HG02970 (cell line): ENCODE data around the gene STX7.

Source experiments
- ATAC-seq: cut with Tn5 transposase; IDR thresholded peaks from one replicate; pipeline ENCODE4 v1.9.1; 2021; ENCODE audit warnings: mild to moderate bottlenecking, moderate library complexity, moderate number of reproducible peaks; ENCODE audit not compliant: unreplicated experiment, low FRiP score

Gene STX7

GRCh38 chr6:132479131-132479530, 33.8 kb downstream of the STX7 start:
- no peak for ATAC-seq

GRCh38 chr6:132478674-132479073, 34.2 kb downstream of the STX7 start:
- no peak for ATAC-seq

DNA sequence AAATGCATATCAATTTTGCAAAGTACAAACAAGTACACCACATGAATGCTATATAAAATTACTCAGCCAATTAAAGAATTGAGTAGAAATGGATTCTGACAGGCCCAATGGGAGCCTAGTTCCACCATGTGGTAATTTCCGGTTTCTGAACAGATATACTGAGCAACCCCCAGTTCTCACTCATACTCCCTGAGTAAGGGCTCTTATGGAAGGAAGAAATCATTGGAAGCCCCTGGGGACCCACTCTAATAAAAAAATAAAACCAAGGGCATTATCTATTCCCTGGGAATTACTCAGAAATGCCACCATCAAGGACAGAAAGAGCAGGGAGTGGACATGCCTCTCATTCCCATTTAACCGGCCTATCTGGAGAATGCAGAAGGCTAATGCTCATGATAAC, 34.6 kb downstream of the STX7 start:
- ATAC-seq = no peak

GRCh38 chr6:132476688-132477087, 36.2 kb downstream of the STX7 start:
- ATAC-seq = no peak

DNA sequence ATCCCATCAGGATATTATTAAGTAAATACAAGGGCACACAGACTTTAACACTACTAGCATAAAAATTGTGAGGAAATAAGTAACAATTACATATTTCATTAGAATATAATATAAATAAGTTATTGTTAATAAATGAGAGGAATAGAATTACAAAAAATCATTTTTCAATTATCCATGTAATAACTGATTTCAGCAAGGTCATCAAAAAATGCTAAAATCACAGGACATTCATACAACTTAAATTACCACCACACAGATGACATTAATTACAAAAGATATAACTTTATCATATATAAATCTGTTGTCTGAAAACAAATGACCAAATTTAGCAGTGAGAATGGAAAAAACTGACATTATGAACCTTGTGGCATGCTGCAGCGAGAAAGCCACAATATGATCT, 37.0 kb downstream of the STX7 start:
- ATAC-seq = no peak

DNA sequence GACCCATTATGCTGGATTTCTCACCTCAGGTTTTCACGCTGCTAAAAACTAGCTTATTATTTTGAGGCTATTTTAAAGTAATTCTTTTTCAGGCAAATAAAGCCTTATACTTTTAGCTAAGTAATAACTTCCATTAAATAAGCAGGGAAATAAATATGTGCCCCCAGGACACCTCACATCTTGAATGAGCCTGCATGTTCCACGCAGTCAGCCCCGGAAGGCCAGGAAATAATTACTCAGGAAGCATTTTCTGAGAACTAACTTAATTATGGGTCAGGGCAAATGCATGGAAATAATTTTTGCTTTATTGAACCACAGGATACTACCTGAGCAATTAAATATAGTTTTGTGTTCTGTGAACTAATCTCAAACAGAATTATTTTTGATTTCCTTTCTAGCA, 41.1 kb downstream of the STX7 start:
- ATAC-seq = no peak

DNA sequence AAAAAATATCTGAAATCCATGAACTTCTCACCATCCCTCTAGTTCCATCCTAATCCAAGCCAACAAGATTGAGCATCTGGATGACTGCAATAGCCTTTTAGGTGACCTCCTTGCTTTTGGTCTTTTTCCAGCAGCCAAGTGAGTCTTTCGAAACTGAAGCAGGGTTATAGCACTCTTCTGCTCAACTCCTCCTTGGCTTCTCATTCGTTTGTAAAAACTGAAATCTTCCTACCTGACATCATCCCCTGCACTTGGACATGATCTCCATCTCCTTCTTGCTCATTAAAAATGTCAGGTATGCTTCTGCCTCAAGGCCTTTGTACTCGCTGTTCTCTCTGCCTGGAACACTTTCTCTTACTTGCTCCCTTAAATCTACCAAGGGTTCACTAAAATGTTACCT, 46.0 kb downstream of the STX7 start:
- ATAC-seq = no peak

- ATAC-seq = no peak
Observed at GRCh38 chr6:132465530-132466485, 47.1 kb downstream of the STX7 start.

DNA sequence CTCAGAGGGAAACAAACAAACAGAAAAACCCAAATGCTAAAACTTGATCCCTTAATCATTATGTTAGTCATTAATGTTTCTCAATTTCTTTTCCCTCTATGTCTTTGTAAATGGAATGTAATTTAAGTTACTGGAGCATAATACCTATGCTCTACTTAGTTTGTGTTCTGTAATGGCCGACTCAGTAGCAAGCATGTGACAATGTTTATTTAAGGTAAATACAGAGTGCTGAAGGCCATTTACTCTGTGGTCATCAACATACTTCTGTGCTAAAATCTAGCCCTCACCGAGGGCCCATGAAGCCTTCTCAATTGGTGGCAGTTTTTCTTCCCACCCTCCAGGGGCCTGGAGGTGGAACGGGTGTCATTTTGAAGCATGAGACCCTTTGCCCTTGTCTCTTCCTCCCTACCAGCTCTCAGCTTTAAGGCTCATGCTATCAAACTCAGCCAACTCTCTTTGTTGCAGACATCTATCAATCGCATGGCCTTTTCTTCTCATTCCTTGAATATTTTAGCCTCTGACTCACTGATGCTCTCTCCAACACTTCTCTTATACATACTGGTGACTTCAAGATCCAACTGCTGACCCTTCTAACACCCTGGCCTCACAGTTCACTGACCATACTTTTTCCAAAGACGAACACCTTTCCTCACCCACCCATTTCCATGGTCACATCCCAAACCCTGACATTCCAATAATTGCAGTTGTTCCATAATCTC, 48.2 kb downstream of the STX7 start:
- no peak for ATAC-seq

- no peak for ATAC-seq
Observed at GRCh38 chr6:132461958-132462357, 51.0 kb downstream of the STX7 start.

GRCh38 chr6:132459605-132459952, 53.3 kb downstream of the STX7 start:
- ATAC-seq = no peak

DNA sequence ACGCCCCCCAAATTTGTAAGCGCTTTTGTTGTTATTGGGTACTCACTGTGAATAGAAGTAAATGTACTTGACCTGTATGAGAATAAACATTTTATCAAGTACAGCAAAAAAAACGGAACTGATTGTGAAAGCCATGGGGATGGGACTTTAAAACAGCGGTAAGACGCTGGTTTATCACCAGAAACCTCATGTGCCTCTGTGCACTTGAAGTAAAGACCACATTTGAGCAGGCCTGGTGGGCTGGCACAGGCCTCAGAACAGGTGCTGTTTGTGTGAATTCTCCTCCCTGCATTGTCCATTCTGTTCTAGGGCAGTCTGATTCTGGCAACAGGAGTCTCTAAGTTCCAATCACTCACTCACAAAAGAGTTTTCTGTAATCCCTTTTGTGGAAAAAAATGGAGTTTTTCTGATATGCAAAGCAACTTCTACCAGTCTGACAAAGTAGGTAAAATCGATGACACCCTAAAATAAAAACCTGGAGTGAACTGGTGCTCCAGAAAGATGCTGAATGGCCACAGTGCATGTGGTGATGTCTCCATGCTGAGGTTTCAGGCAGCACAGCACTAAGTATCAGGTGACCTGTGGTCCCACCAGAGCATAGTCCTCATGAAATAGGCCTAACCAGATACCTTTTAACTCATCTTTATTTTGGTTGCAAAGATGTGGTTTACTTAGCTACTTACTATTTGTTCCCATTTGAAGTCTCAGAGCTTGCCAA, 53.9 kb downstream of the STX7 start:
- no peak for ATAC-seq

- peak; percentile 63 for ATAC-seq
Observed at GRCh38 chr6:132456700-132457143, 56.2 kb downstream of the STX7 start.

- no peak for ATAC-seq
Observed at GRCh38 chr6:132446855-132447241, 66.1 kb downstream of the STX7 start.

GRCh38 chr6:132446141-132446854, 66.6 kb downstream of the STX7 start:
- ATAC-seq = no peak

GRCh38 chr6:132445201-132445951, 67.5 kb downstream of the STX7 start:
- ATAC-seq = no peak

DNA sequence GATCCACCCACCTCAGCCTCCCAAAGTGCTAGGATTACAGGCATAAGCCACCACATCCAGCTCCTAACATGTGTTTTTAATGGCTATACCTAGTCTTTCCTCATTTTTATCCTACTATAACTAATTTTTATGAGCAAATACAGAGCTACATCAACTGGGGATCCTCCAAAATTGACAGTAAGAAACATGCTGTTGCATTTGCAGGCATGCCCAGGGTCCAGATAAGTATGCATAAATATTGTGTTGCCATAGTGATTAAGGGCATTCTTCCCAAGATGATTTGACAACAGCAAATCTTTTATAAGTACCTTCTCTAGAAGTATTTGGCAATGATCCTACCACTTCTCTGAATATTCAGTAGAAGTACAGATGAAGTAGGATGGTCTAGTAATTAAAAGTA, 69.7 kb downstream of the STX7 start:
- no peak for ATAC-seq

GRCh38 chr6:132430110-132430509, 82.8 kb downstream of the STX7 start:
- no peak for ATAC-seq

GRCh38 chr6:132425176-132425575, 87.7 kb downstream of the STX7 start:
- ATAC-seq = no peak

DNA sequence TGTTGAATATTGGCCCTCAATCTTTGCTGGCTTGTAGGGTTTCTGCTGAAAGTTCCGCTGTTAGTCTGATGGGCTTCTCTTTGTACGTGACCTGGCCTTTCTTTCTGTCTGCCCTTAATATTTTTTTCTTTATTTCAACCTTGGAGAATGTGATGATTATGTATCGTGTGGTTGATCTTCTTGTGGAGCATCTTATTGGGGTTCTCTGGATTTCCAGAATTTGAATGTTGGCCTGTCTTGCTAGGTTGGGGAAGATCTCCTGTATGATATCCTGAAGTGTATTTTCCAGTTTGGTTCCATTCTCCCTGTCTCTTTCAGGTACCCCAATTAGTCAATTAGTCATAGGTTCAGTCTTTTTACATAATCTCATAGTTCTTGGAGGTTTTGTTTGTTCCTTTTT, 89.1 kb downstream of the STX7 start:
- no peak for ATAC-seq
